Measurements from ENCODE around the gene UTP25. TPM values are rescaled to one million over a fixed set of nuclear protein-coding genes. Genes with fewer than 3 reads are reported as not detected.
"Not testable (repeated sequence)": the region's sequence is repeated elsewhere in the genome, so short reads cannot be mapped to it uniquely, and the experiment has no call there.

The UTP25 gene
- total and polyA plus RNA-seq, 7 experiments from 2014 or later, result 3.2 to 16.3 (median 8.0) TPM

DNA sequence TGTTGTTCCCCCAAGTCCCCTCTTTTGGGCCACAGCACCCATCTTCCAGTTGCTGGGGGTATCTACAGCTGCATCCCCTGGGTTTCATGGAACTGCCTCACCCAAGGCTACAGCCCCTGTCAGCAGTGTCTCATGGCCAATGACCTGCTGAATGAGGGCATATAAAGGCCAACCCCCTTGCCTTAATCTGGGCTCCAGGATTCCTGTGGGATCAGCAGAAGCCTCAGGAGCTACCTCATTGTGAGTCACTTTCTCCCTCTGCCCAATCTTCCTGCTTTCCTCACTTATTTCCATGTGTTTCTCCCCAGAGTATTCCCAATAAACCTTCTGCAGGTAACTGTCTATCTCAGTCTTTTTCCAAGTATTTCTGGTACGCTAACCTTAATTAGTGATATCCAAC is 73.0 kb downstream of the UTP25 start:
- no peak for DNase-seq
- H3K9me3 Mint-ChIP-seq, result peaks cover 0 to 11% (median 0%) of the 10 kb centered on the region in 11 donors
- no peak overlapping the region for H3K4me3 Mint-ChIP-seq
- H3K27me3 Mint-ChIP-seq, result peaks cover 5 to 17% (median 8%) of the 10 kb centered on the region in 5 donors
- H3K27ac Mint-ChIP-seq, result no peak overlapping the region
- H3K27ac ChIP-seq (ENCODE audit: low read depth, low read length), result no peak overlapping the region
- H3K4me1 Mint-ChIP-seq, result peaks cover 1 to 7% (median 5%) of the 10 kb centered on the region in 7 donors
- H3K36me3 ChIP-seq (ENCODE audit: control insufficient read depth in 2 of 3, insufficient read depth in 3 of 3, low read length in 3 of 3), result no peaks in the 10 kb centered on the region
- intact Hi-C loops (cut with micrococcal nuclease), result no loop called here
- ChIA-PET CTCF (no interaction called here), POLR2A (no interaction called here)
- no peaks in the 10 kb centered on the region for H3K9me3 ChIP-seq (ENCODE audit: control insufficient read depth in 2 of 3, low read length in 3 of 3)
- no peaks in the 10 kb centered on the region for H3K36me3 Mint-ChIP-seq
- H3K4me1 ChIP-seq (ENCODE audit: control insufficient read depth in 2 of 2, insufficient read depth in 2 of 2, low read length in 2 of 2), result no peaks in the 10 kb centered on the region
- ATAC-seq, result no peak
- no peaks in the 10 kb centered on the region for H3K27me3 ChIP-seq (ENCODE audit: control insufficient read depth in 2 of 2, insufficient read depth in 2 of 2, low read length in 2 of 2)
- no peak overlapping the region for H3K4me3 ChIP-seq (ENCODE audit: low read length)

DNA sequence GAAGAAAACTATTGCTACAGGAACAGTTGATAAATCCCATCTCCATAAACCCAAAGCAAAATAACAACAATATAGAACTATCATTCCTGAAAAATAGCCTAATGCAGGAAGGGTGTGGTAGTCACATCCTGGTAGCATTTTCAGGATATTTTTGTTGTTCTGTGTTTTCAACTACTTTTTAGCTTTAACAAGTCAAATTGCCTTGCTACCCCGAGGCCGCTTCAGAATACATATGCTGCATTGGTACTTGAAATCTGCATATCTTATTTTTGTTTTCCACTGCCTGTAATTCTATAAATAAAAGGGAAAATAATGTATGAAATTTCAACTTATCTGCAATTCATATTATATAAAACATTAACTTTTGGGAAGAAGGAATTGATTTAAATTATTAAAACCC is 73.4 kb downstream of the UTP25 start:
- no peak for ATAC-seq
- H3K4me1 ChIP-seq (ENCODE audit: control insufficient read depth in 2 of 2, insufficient read depth in 2 of 2, low read length in 2 of 2), result no peaks in the 10 kb centered on the region
- H3K36me3 ChIP-seq (ENCODE audit: control insufficient read depth in 2 of 3, insufficient read depth in 3 of 3, low read length in 3 of 3), result no peaks in the 10 kb centered on the region
- H3K9me3 Mint-ChIP-seq, result peaks cover 0 to 11% (median 0%) of the 10 kb centered on the region in 11 donors
- ChIA-PET CTCF (no interaction called here), POLR2A (no interaction called here)
- H3K27me3 Mint-ChIP-seq, result peaks cover 5 to 13% (median 6%) of the 10 kb centered on the region in 5 donors
- no peaks in the 10 kb centered on the region for H3K27me3 ChIP-seq (ENCODE audit: control insufficient read depth in 2 of 2, insufficient read depth in 2 of 2, low read length in 2 of 2)
- H3K27ac Mint-ChIP-seq, result no peak overlapping the region
- H3K4me1 Mint-ChIP-seq, result peaks cover under 1 to 7% (median under 1%) of the 10 kb centered on the region in 7 donors
- H3K27ac ChIP-seq (ENCODE audit: low read depth, low read length), result no peak overlapping the region
- intact Hi-C loops (cut with micrococcal nuclease), result no loop called here
- no peak overlapping the region for H3K4me3 Mint-ChIP-seq
- H3K9me3 ChIP-seq (ENCODE audit: control insufficient read depth in 2 of 3, low read length in 3 of 3), result no peaks in the 10 kb centered on the region
- no peak overlapping the region for H3K4me3 ChIP-seq (ENCODE audit: low read length)
- no peaks in the 10 kb centered on the region for H3K36me3 Mint-ChIP-seq
- DNase-seq, result no peak

DNA sequence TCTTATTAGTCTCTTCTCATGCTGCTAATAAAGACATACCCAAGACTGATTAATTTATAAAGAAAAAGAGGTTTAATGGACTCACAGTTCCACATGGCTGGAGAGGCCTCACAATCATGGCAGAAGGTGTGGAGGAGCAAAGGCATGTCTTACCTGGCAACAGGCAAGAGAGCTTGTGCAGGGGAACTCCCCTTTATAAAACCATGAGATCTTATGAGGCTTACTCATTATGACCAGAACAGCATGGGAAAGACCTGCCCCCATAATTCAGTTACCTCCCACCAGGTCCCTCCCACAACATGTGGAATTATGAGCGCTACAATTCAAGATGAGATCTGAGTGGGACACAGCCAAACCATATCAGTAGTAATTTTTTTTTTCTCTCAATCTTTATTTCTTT is 77.0 kb downstream of the UTP25 start:
- H3K27me3 ChIP-seq (ENCODE audit: control insufficient read depth in 2 of 2, insufficient read depth in 2 of 2, low read length in 2 of 2); H3K27ac ChIP-seq (ENCODE audit: low read depth, low read length); POLR2A ChIA-PET; CTCF ChIA-PET; intact Hi-C loops (cut with micrococcal nuclease); H3K9me3 ChIP-seq (ENCODE audit: control insufficient read depth in 2 of 3, low read length in 3 of 3); H3K4me1 ChIP-seq (ENCODE audit: control insufficient read depth in 2 of 2, insufficient read depth in 2 of 2, low read length in 2 of 2); H3K36me3 ChIP-seq (ENCODE audit: control insufficient read depth in 2 of 3, insufficient read depth in 3 of 3, low read length in 3 of 3); H3K4me3 ChIP-seq (ENCODE audit: low read length); H3K27ac Mint-ChIP-seq; H3K4me1 Mint-ChIP-seq; H3K36me3 Mint-ChIP-seq; H3K4me3 Mint-ChIP-seq; DNase-seq; ATAC-seq: not testable (repeated sequence)
- Mint-ChIP-seq H3K9me3 (peaks cover 0 to 12% (median 2%) of the 10 kb centered on the region in 11 donors), H3K27me3 (peaks cover 0 to 14% (median 0%) of the 10 kb centered on the region in 5 donors)

Other genes starting within 250 kb of the UTP25 start
- gene CAMK1G, start 244.3 kb upstream of the UTP25 start, total RNA-seq, result not detected
- not detected for gene CAMK1G, start 244.3 kb upstream of the UTP25 start, polyA plus RNA-seq
- 1 to 10 TPM in 3 of 5 experiments, under 1 TPM in 2; 0.43 to 5.7 (median 1.5) TPM for gene LAMB3, start 175.5 kb upstream of the UTP25 start, total RNA-seq
- gene LAMB3, start 175.5 kb upstream of the UTP25 start, polyA plus RNA-seq, result under 1 TPM; 0.11 to 0.26 TPM
- gene G0S2, start 152.6 kb upstream of the UTP25 start, total RNA-seq, result 100 to 1,000 TPM in 1 of 5 experiments, 10 to 100 TPM in 2, not detected in 2; 17.2 to 128 (median 81.1) TPM
- gene G0S2, start 152.6 kb upstream of the UTP25 start, polyA plus RNA-seq, result under 1 TPM in 1 of 2 donors, not detected in 1; 0.39 TPM
- gene HSD11B1, start 123.1 kb upstream of the UTP25 start, total RNA-seq, result 1 to 10 TPM in 1 of 5 experiments, under 1 TPM in 1, not detected in 3; 0.47 to 3.6 TPM
- under 1 TPM; 0.18 to 0.54 TPM for gene HSD11B1, start 123.1 kb upstream of the UTP25 start, polyA plus RNA-seq
- 100 to 1,000 TPM; 303 to 746 (median 450) TPM for gene TRAF3IP3, start 71.9 kb upstream of the UTP25 start, total RNA-seq
- gene TRAF3IP3, start 71.9 kb upstream of the UTP25 start, polyA plus RNA-seq, result 100 to 1,000 TPM; 446 to 613 TPM
- gene C1orf74, start 43.4 kb upstream of the UTP25 start, total RNA-seq, result 1 to 10 TPM in 3 of 5 experiments, under 1 TPM in 2; 0.51 to 1.5 (median 1.3) TPM
- gene C1orf74, start 43.4 kb upstream of the UTP25 start, polyA plus RNA-seq, result under 1 TPM; 0.31 to 0.45 TPM
- gene IRF6, start 21.8 kb upstream of the UTP25 start, total RNA-seq, result 1 to 10 TPM in 2 of 5 experiments, under 1 TPM in 2, not detected in 1; 0.30 to 2.3 (median 0.97) TPM
- 1 to 10 TPM in 1 of 2 donors, under 1 TPM in 1; 0.41 to 1.6 TPM for gene IRF6, start 21.8 kb upstream of the UTP25 start, polyA plus RNA-seq
- gene SYT14, start 110.2 kb downstream of the UTP25 start, total RNA-seq, result not detected
- gene SYT14, start 110.2 kb downstream of the UTP25 start, polyA plus RNA-seq, result not detected